ENCODE measurements around the gene IGSF9B.

The IGSF9B gene

GRCh38 chr11:133934096-133934495 lies 22.7 kb downstream of the IGSF9B start:
- H3K4ac ChIP-seq (ENCODE audit: low read length): no peak overlapping the region
- H3K14ac ChIP-seq (ENCODE audit: low read length): peak overlapping the region; percentile 75
- H3K79me1 ChIP-seq (ENCODE audit: low read depth, low read length): no peaks in the 10 kb centered on the region
- no peaks in the 10 kb centered on the region for H3K27me3 ChIP-seq (ENCODE audit: control insufficient read depth in 3 of 3, insufficient read depth in 3 of 3, low read depth in 1 of 3, low read length in 3 of 3)
- no peak overlapping the region for H3K4me3 ChIP-seq (ENCODE audit: low read length in 2 of 2)
- H3K23ac ChIP-seq (ENCODE audit: low read depth, low read length, poor library complexity): no peak overlapping the region
- H3K9me3 ChIP-seq (replicated peaks in 1 of 2; ENCODE audit: control insufficient read depth in 2 of 2, insufficient read depth in 1 of 2, low read depth in 1 of 2, low read length in 2 of 2): no peaks in the 10 kb centered on the region
- H4K8ac ChIP-seq (ENCODE audit: low read depth, low read length): no peak overlapping the region
- H3K36me3 ChIP-seq (replicated peaks in 1 of 2; ENCODE audit: control insufficient read depth in 2 of 2, insufficient read depth in 2 of 2, low read length in 2 of 2): peaks cover 6% of the 10 kb centered on the region in 2 donors
- no peak overlapping the region for H2AFZ ChIP-seq (ENCODE audit: low read length)
- H3K9ac ChIP-seq (ENCODE audit: low read depth, low read length, poor library complexity): peak overlapping the region; percentile 51
- H3K4me2 ChIP-seq (ENCODE audit: insufficient read depth, low read length, poor library complexity, severe bottlenecking): no peak overlapping the region
- peak overlapping the region; percentile 67 for H2BK5ac ChIP-seq (ENCODE audit: low read length)
- peak overlapping the region; percentile 32 for H2AK5ac ChIP-seq (ENCODE audit: low read depth, low read length)
- no peak overlapping the region for H2BK120ac ChIP-seq (ENCODE audit: low read depth, low read length)
- peak overlapping the region; percentile 46 for H2BK12ac ChIP-seq (ENCODE audit: low read length)
- WGBS, 2 donors (ENCODE audit: extremely low coverage in 2 of 2, insufficient read length in 2 of 2, insufficient replicate concordance in 1 of 2): no CpG with 5 or more reads among the region's 11 CpGs
- H3K4me1 ChIP-seq (ENCODE audit: control insufficient read depth in 2 of 2, insufficient read depth in 1 of 2, low read depth in 1 of 2, low read length in 2 of 2): peaks cover 15% of the 10 kb centered on the region in 2 donors
- no peak overlapping the region for H3K27ac ChIP-seq (replicated peaks; ENCODE audit: low read length)
- H4K91ac ChIP-seq (ENCODE audit: low read depth, low read length, poor library complexity): no peak overlapping the region
- DNase-seq (ENCODE audit: low spot score): no peak
- H3K18ac ChIP-seq (ENCODE audit: low read length): peak overlapping the region; percentile 70
- H2BK15ac ChIP-seq (ENCODE audit: low read length): peak overlapping the region; percentile 38

GRCh38 chr11:133931449-133932060 lies 25.2 kb downstream of the IGSF9B start:
- no CpG with 5 or more reads among the region's 19 CpGs for WGBS, 2 donors (ENCODE audit: extremely low coverage in 2 of 2, insufficient read length in 2 of 2, insufficient replicate concordance in 1 of 2)

DNA sequence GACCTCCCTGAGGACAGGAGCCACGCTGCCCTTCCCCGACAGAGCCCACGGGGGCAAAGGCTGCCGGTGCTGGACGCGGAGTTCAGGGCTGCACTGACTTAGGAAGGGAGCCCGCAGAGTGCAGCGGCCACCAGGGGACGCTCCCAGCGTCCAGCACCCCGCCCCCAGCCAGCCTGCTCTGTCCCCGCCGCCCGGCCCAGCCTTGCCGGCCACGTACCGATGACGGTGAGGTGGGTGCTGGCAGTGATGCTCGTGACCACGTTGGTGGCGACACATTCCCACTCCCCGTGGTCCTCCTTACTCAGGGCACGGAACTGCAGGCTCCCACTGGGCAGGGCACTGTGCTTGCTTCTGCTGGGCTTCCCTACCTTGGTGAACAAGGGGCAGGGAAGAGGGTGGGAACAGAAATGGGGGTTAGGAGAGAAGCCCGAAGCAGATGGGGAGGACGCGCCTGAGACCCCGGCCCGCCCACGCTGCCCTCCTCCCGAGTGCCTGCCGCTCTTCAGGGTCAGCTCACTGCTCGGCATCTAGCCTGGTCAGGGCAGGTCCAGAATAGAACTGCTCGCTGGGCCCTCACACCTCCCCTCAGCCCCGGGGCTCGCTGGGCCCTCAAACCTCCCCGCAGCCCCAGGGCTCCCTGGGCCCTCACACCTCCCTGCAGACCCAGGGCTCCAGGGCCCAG lies 25.9 kb downstream of the IGSF9B start:
- Histone ChIP-seq H2AFZ (ENCODE audit: low read length) (no peak overlapping the region), H2BK12ac (ENCODE audit: low read length) (no peak overlapping the region), H2BK120ac (ENCODE audit: low read depth, low read length) (no peak overlapping the region), H3K23ac (ENCODE audit: low read depth, low read length, poor library complexity) (peak overlapping the region; percentile 87), H3K4me3 (ENCODE audit: low read length in 2 of 2) (no peak overlapping the region), H3K9me3 (replicated peaks in 1 of 2; ENCODE audit: control insufficient read depth in 2 of 2, insufficient read depth in 1 of 2, low read depth in 1 of 2, low read length in 2 of 2) (no peaks in the 10 kb centered on the region), H3K4me1 (ENCODE audit: control insufficient read depth in 2 of 2, insufficient read depth in 1 of 2, low read depth in 1 of 2, low read length in 2 of 2) (peaks cover 11 to 15% of the 10 kb centered on the region in 2 donors), H3K4me2 (ENCODE audit: insufficient read depth, low read length, poor library complexity, severe bottlenecking) (no peak overlapping the region), H3K36me3 (replicated peaks in 1 of 2; ENCODE audit: control insufficient read depth in 2 of 2, insufficient read depth in 2 of 2, low read length in 2 of 2) (peaks cover 3 to 11% of the 10 kb centered on the region in 2 donors), H2AK5ac (ENCODE audit: low read depth, low read length) (peak overlapping the region; percentile 88), H3K27ac (replicated peaks; ENCODE audit: low read length) (no peak overlapping the region), H3K9ac (ENCODE audit: low read depth, low read length, poor library complexity) (peak overlapping the region; percentile 25), H3K4ac (ENCODE audit: low read length) (no peak overlapping the region), H4K91ac (ENCODE audit: low read depth, low read length, poor library complexity) (no peak overlapping the region), H3K14ac (ENCODE audit: low read length) (no peak overlapping the region), H3K27me3 (ENCODE audit: control insufficient read depth in 3 of 3, insufficient read depth in 3 of 3, low read depth in 1 of 3, low read length in 3 of 3) (no peaks in the 10 kb centered on the region), H3K79me1 (ENCODE audit: low read depth, low read length) (no peaks in the 10 kb centered on the region), H3K18ac (ENCODE audit: low read length) (peak overlapping the region; percentile 77), H2BK15ac (ENCODE audit: low read length) (no peak overlapping the region), H4K8ac (ENCODE audit: low read depth, low read length) (peak overlapping the region; percentile 86), H2BK5ac (ENCODE audit: low read length) (peak overlapping the region; percentile 31)
- no CpG with 5 or more reads among the region's 36 CpGs for WGBS, 2 donors (ENCODE audit: extremely low coverage in 2 of 2, insufficient read length in 2 of 2, insufficient replicate concordance in 1 of 2)
- no peak for DNase-seq (ENCODE audit: low spot score)

More at GRCh38 chr11:133931449-133932060, 25.2 kb downstream of the IGSF9B start:
- no peak for DNase-seq (ENCODE audit: low spot score)
- Histone ChIP-seq H3K23ac (ENCODE audit: low read depth, low read length, poor library complexity) (no peak overlapping the region), H3K27me3 (ENCODE audit: control insufficient read depth in 3 of 3, insufficient read depth in 3 of 3, low read depth in 1 of 3, low read length in 3 of 3) (no peaks in the 10 kb centered on the region), H3K18ac (ENCODE audit: low read length) (peak overlapping the region; percentile 32), H2AFZ (ENCODE audit: low read length) (no peak overlapping the region), H3K27ac (replicated peaks; ENCODE audit: low read length) (no peak overlapping the region), H3K36me3 (replicated peaks in 1 of 2; ENCODE audit: control insufficient read depth in 2 of 2, insufficient read depth in 2 of 2, low read length in 2 of 2) (peaks cover 3 to 7% of the 10 kb centered on the region in 2 donors), H3K4me3 (ENCODE audit: low read length in 2 of 2) (no peak overlapping the region), H3K14ac (ENCODE audit: low read length) (no peak overlapping the region), H2BK120ac (ENCODE audit: low read depth, low read length) (no peak overlapping the region), H3K4ac (ENCODE audit: low read length) (no peak overlapping the region), H2BK12ac (ENCODE audit: low read length) (no peak overlapping the region), H2AK5ac (ENCODE audit: low read depth, low read length) (peak overlapping the region; percentile 25), H3K4me1 (ENCODE audit: control insufficient read depth in 2 of 2, insufficient read depth in 1 of 2, low read depth in 1 of 2, low read length in 2 of 2) (peaks cover 15 to 19% of the 10 kb centered on the region in 2 donors), H3K79me1 (ENCODE audit: low read depth, low read length) (no peaks in the 10 kb centered on the region), H3K4me2 (ENCODE audit: insufficient read depth, low read length, poor library complexity, severe bottlenecking) (no peak overlapping the region), H4K8ac (ENCODE audit: low read depth, low read length) (no peak overlapping the region), H4K91ac (ENCODE audit: low read depth, low read length, poor library complexity) (no peak overlapping the region), H2BK5ac (ENCODE audit: low read length) (peak overlapping the region; percentile 31), H3K9me3 (replicated peaks in 1 of 2; ENCODE audit: control insufficient read depth in 2 of 2, insufficient read depth in 1 of 2, low read depth in 1 of 2, low read length in 2 of 2) (no peaks in the 10 kb centered on the region), H2BK15ac (ENCODE audit: low read length) (no peak overlapping the region), H3K9ac (ENCODE audit: low read depth, low read length, poor library complexity) (no peak overlapping the region)

DNA sequence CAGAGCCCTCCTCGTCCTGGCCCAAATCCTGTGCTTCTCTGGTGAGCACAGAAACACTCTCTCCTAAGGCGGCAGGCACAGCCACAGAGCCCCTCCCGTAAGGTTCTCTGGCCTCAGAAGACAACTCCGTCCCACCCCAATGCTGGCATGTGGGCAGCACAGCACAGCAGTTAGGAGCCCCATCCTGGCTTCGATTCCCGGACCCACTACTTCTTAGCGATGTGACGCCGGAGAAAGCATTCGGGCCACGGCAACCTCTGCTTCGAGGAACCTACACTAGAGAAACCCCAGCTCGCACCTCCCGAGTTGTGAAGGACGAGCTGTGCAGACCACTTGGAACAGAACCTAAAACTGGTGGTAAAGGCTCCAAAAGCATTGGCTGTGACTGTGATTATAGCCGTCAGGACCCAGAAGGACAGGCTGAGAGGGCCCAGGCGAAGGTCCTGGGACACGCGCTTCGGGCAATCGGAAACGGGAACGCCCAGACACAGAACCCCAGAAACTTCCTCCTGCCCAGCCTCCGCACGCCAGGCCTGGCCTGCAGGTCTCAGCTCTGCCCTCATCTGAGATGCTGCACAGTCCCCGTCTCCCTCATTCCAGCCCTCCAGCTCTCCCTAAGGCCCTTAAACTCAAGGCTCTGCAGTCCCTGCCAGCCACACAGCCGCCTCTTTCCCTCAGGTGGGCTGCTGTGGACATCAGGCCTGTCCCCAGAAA lies 26.6 kb downstream of the IGSF9B start:
- no peak overlapping the region for H3K23ac ChIP-seq (ENCODE audit: low read depth, low read length, poor library complexity)
- H3K27me3 ChIP-seq (ENCODE audit: control insufficient read depth in 3 of 3, insufficient read depth in 3 of 3, low read depth in 1 of 3, low read length in 3 of 3): no peaks in the 10 kb centered on the region
- H2BK12ac ChIP-seq (ENCODE audit: low read length): no peak overlapping the region
- H3K79me1 ChIP-seq (ENCODE audit: low read depth, low read length): no peaks in the 10 kb centered on the region
- H3K36me3 ChIP-seq (replicated peaks in 1 of 2; ENCODE audit: control insufficient read depth in 2 of 2, insufficient read depth in 2 of 2, low read length in 2 of 2): peaks cover 3 to 14% of the 10 kb centered on the region in 2 donors
- no CpG with 5 or more reads among the region's 27 CpGs for WGBS, 2 donors (ENCODE audit: extremely low coverage in 2 of 2, insufficient read length in 2 of 2, insufficient replicate concordance in 1 of 2)
- H3K27ac ChIP-seq (replicated peaks; ENCODE audit: low read length): no peak overlapping the region
- no peak overlapping the region for H4K8ac ChIP-seq (ENCODE audit: low read depth, low read length)
- H3K14ac ChIP-seq (ENCODE audit: low read length): no peak overlapping the region
- DNase-seq (ENCODE audit: low spot score): no peak
- no peak overlapping the region for H2AFZ ChIP-seq (ENCODE audit: low read length)
- no peak overlapping the region for H2BK5ac ChIP-seq (ENCODE audit: low read length)
- no peak overlapping the region for H3K4me3 ChIP-seq (ENCODE audit: low read length in 2 of 2)
- H3K4ac ChIP-seq (ENCODE audit: low read length): no peak overlapping the region
- no peaks in the 10 kb centered on the region for H3K9me3 ChIP-seq (replicated peaks in 1 of 2; ENCODE audit: control insufficient read depth in 2 of 2, insufficient read depth in 1 of 2, low read depth in 1 of 2, low read length in 2 of 2)
- peak overlapping the region; percentile 24 for H2BK120ac ChIP-seq (ENCODE audit: low read depth, low read length)
- H3K9ac ChIP-seq (ENCODE audit: low read depth, low read length, poor library complexity): peak overlapping the region; percentile 25
- peak overlapping the region; percentile 88 for H2AK5ac ChIP-seq (ENCODE audit: low read depth, low read length)
- peaks cover 9 to 13% of the 10 kb centered on the region in 2 donors for H3K4me1 ChIP-seq (ENCODE audit: control insufficient read depth in 2 of 2, insufficient read depth in 1 of 2, low read depth in 1 of 2, low read length in 2 of 2)
- no peak overlapping the region for H4K91ac ChIP-seq (ENCODE audit: low read depth, low read length, poor library complexity)
- H2BK15ac ChIP-seq (ENCODE audit: low read length): no peak overlapping the region
- H3K18ac ChIP-seq (ENCODE audit: low read length): peak overlapping the region; percentile 77
- H3K4me2 ChIP-seq (ENCODE audit: insufficient read depth, low read length, poor library complexity, severe bottlenecking): no peak overlapping the region
